ENCODE results near the gene FGFRL1.
"Not testable (repeated sequence)": the region's sequence is repeated elsewhere in the genome, so short reads cannot be mapped to it uniquely, and the experiment has no call there.

The FGFRL1 gene

DNA sequence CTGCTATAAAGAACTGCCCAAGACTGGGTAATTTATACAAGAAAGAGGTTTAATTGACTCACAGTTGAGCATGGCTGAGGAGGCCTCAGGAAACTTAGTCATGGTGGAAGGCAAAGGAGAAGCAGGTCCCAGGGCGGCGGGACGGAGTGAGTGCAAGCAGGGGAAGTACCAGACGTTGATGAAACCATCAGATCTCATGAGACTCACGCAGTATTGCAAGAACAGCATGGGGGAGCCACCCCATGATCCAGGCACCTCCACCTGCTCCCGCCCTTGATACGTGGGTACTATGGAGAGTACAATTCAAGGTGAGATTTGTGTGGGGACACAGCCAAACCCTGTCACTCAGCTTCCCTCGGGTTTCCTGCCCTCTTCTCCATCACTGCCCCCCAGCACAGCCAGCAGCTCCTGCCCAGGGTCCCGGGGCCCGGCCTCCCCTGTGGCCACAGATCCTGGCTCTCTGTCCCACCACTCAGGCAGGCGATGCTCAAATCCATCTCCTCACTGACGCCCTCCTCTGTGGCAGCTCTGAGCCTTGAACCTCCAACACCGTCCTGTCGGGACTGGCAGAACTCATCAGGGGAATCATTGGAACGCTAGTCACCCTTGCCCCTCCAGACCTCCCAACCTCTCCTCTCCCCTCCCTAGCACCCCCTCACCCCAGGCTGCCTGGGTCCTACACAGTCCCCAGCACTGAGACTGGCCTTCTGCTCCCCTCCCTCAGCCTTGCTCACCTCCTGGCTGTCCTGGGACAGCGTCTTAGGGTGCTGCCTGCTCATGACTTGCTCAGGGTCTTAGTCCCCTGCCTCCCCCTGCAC is 37.6 kb downstream of the FGFRL1 start:
- H3K4me1 ChIP-seq (ENCODE audit: control insufficient read depth in 1 of 2, insufficient read depth in 2 of 2, low read length in 2 of 2), result peaks cover 4 to 36% of the 10 kb centered on the region in 2 donors
- peaks cover 28% of the 10 kb centered on the region for H3K27me3 ChIP-seq (ENCODE audit: low read depth, low read length)
- no peak overlapping the region for H3K4me3 ChIP-seq (ENCODE audit: low read depth in 1 of 2, low read length in 2 of 2)
- no peak overlapping the region for H3K27ac ChIP-seq (ENCODE audit: low read length)
- H3K36me3 ChIP-seq (ENCODE audit: control insufficient read depth in 1 of 2, insufficient read depth in 2 of 2, low read length in 2 of 2), result no peaks in the 10 kb centered on the region
- H3K9me3 ChIP-seq (ENCODE audit: control insufficient read depth in 1 of 2, low read length in 2 of 2), result no peaks in the 10 kb centered on the region

DNA sequence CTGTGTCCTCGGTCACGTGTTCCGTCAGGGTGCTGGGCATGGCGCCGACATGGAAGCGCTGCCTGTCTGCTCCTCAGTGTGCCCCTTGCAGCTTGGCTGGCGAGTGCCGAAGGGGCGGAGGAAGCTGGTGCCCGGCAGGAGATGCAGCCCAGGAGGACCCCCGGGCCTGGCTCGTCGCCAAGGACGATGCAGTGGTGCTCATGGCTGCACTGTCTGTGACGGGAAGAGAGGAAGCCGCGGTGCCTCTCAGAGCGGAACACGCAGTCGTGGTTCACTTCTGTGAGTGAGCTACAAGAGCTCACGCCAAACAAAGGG is 38.1 kb downstream of the FGFRL1 start:
- no peak overlapping the region for H3K4me3 ChIP-seq (ENCODE audit: low read depth in 1 of 2, low read length in 2 of 2)
- H3K36me3 ChIP-seq (ENCODE audit: control insufficient read depth in 1 of 2, insufficient read depth in 2 of 2, low read length in 2 of 2), result no peaks in the 10 kb centered on the region
- H3K4me1 ChIP-seq (ENCODE audit: control insufficient read depth in 1 of 2, insufficient read depth in 2 of 2, low read length in 2 of 2), result peaks cover 0 to 30% of the 10 kb centered on the region in 2 donors
- no peaks in the 10 kb centered on the region for H3K9me3 ChIP-seq (ENCODE audit: control insufficient read depth in 1 of 2, low read length in 2 of 2)
- H3K27me3 ChIP-seq (ENCODE audit: low read depth, low read length), result peaks cover 22% of the 10 kb centered on the region
- no peak overlapping the region for H3K27ac ChIP-seq (ENCODE audit: low read length)

DNA sequence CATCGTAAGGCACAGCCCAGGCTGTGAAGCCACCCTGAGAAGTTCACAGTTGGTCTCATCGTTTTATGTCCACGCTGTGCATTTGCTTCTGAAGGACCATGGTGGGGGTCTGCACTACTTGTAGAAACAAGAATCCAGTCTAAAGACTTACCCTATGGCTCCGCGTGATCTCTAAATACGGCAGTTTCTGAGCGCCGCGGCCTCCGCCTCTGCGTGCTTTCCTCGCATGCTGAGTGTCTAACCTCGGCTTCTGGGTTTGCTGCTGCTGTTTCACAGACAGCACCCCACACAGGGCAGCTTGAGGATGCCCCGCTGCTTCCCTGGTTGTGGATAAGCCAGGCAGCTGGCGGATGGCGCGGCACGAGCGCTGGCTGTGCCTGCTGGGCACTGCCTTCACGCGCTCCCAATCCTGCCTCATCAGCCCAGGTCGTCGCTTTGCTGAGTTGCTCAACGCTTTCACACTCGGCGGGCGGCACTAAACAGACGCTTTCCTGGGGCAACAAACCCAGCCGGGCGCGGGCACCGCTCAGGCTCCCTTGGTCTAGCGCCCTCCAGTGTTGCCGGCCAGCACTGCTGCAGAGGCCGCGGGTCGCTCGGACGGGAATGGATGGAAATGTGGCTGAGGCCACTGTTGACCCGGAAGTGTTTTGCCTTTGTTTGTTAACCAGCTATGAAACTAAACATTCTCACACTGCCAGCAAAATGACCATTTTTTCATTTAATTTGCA is 39.2 kb downstream of the FGFRL1 start:
- Histone ChIP-seq H3K36me3 (ENCODE audit: control insufficient read depth in 1 of 2, insufficient read depth in 2 of 2, low read length in 2 of 2) (no peaks in the 10 kb centered on the region), H3K9me3 (ENCODE audit: control insufficient read depth in 1 of 2, low read length in 2 of 2) (no peaks in the 10 kb centered on the region), H3K4me3 (ENCODE audit: low read depth in 1 of 2, low read length in 2 of 2) (no peak overlapping the region), H3K4me1 (ENCODE audit: control insufficient read depth in 1 of 2, insufficient read depth in 2 of 2, low read length in 2 of 2) (peaks cover 0 to 24% of the 10 kb centered on the region in 2 donors), H3K27ac (ENCODE audit: low read length) (no peak overlapping the region), H3K27me3 (ENCODE audit: low read depth, low read length) (peaks cover 17% of the 10 kb centered on the region)

DNA sequence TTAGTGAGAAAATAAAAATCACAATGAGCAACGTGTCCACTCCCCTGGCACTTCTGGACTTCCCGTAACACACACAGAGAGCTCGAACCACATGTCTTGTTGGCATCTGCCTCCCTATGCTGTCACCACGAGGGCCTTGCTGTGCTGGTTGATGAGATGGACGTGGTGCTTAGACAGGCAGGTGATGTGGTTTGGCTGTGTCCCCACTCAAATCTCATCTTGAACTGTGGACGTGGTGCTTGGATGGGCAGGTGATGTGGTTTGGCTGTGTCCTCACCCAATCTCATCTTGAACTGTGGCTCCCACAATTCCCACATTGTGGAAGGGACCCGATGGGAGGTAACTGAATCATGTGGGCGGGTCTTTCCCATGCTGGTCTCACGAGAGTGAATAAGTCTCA is 40.0 kb downstream of the FGFRL1 start:
- H3K9me3 ChIP-seq (ENCODE audit: control insufficient read depth in 1 of 2, low read length in 2 of 2), result no peaks in the 10 kb centered on the region
- no peaks in the 10 kb centered on the region for H3K36me3 ChIP-seq (ENCODE audit: control insufficient read depth in 1 of 2, insufficient read depth in 2 of 2, low read length in 2 of 2)
- peaks cover 0 to 27% of the 10 kb centered on the region in 2 donors for H3K4me1 ChIP-seq (ENCODE audit: control insufficient read depth in 1 of 2, insufficient read depth in 2 of 2, low read length in 2 of 2)
- no peak overlapping the region for H3K27ac ChIP-seq (ENCODE audit: low read length)
- H3K4me3 ChIP-seq (ENCODE audit: low read depth in 1 of 2, low read length in 2 of 2), result no peak overlapping the region
- peaks cover 23% of the 10 kb centered on the region for H3K27me3 ChIP-seq (ENCODE audit: low read depth, low read length)

DNA sequence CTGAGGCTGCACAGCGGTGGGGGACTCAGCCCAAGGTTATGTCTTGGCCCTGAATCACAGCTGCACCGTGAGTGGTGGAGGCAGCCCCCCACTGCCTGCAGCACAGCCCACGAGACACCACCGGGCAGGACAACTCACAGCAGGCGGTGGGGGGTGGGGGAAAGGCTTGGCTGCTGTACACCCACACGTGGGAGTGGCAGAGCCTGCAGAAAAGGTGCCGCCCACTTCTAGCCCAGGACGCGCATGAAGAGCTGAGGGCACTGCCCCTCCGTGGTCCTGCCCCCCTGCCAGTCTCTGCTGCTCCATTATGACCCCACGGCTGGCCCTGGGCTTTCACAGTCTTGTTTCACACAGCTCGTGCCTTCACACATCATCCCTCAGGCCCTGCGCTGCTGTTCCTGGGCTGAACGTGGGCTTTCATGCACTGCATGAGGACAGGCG is 40.8 kb downstream of the FGFRL1 start:
- Histone ChIP-seq H3K9me3 (ENCODE audit: control insufficient read depth in 1 of 2, low read length in 2 of 2) (no peaks in the 10 kb centered on the region), H3K36me3 (ENCODE audit: control insufficient read depth in 1 of 2, insufficient read depth in 2 of 2, low read length in 2 of 2) (no peaks in the 10 kb centered on the region), H3K27me3 (ENCODE audit: low read depth, low read length) (peaks cover 23% of the 10 kb centered on the region), H3K27ac (ENCODE audit: low read length) (no peak overlapping the region), H3K4me3 (ENCODE audit: low read depth in 1 of 2, low read length in 2 of 2) (no peak overlapping the region), H3K4me1 (ENCODE audit: control insufficient read depth in 1 of 2, insufficient read depth in 2 of 2, low read length in 2 of 2) (peaks cover 0 to 19% of the 10 kb centered on the region in 2 donors)

DNA sequence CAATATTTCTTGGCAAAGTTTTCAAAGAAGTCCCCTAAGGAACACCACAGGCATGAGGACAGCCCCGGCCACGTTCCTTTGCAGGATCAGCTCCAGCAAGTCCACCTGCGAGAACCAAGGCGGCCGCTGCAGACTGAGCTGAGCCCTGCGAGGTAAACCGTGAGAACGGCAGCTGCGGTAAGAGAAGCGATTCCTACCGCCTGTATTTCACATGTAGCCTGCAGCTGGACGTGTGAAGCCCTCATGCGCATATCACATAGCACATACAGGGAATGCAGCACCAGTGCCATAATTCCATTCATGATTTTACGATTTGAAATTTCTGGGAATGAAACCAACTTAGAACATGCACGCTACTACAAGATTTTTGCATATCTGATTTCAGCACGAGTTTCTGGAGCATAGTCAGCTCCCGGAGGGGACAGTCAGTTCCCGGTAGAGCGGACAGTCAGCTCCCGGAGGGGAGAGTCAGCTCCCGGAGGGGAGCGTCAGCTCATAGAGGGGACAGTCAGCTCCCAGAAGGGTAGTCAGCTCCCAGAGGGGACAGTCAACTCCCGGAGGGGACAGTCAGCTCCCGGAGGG is 41.7 kb downstream of the FGFRL1 start:
- Histone ChIP-seq H3K27ac (ENCODE audit: low read length) (no peak overlapping the region), H3K36me3 (ENCODE audit: control insufficient read depth in 1 of 2, insufficient read depth in 2 of 2, low read length in 2 of 2) (no peaks in the 10 kb centered on the region), H3K4me3 (ENCODE audit: low read depth in 1 of 2, low read length in 2 of 2) (no peak overlapping the region), H3K4me1 (ENCODE audit: control insufficient read depth in 1 of 2, insufficient read depth in 2 of 2, low read length in 2 of 2) (peaks cover 0 to 13% of the 10 kb centered on the region in 2 donors), H3K27me3 (ENCODE audit: low read depth, low read length) (peaks cover 23% of the 10 kb centered on the region), H3K9me3 (ENCODE audit: control insufficient read depth in 1 of 2, low read length in 2 of 2) (no peaks in the 10 kb centered on the region)

DNA sequence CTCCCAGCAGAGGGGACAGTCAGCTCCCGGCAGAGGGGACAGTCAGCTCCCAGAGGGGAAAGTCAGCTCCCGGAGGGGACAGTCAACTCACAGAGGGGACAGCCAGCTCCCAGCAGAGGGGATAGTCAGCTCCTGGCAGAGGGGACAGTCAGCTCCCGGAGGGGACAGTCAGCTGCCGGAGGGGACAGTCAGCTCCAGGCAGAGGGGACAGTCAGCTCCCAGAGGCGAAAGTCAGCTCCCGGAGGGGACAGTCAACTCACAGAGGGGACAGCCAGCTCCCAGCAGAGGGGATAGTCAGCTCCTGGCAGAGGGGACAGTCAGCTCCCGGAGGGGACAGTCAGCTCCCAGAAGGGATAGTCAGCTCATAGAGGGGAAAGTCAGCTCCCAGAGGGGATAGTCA is 42.5 kb downstream of the FGFRL1 start:
- Histone ChIP-seq H3K4me1 (ENCODE audit: control insufficient read depth in 1 of 2, insufficient read depth in 2 of 2, low read length in 2 of 2) (peaks cover 0 to 11% of the 10 kb centered on the region in 2 donors), H3K27me3 (ENCODE audit: low read depth, low read length) (peaks cover 28% of the 10 kb centered on the region)
- not testable (repeated sequence) for H3K27ac ChIP-seq (ENCODE audit: low read length); H3K4me3 ChIP-seq (ENCODE audit: low read depth in 1 of 2, low read length in 2 of 2); H3K9me3 ChIP-seq (ENCODE audit: control insufficient read depth in 1 of 2, low read length in 2 of 2); H3K36me3 ChIP-seq (ENCODE audit: control insufficient read depth in 1 of 2, insufficient read depth in 2 of 2, low read length in 2 of 2)

DNA sequence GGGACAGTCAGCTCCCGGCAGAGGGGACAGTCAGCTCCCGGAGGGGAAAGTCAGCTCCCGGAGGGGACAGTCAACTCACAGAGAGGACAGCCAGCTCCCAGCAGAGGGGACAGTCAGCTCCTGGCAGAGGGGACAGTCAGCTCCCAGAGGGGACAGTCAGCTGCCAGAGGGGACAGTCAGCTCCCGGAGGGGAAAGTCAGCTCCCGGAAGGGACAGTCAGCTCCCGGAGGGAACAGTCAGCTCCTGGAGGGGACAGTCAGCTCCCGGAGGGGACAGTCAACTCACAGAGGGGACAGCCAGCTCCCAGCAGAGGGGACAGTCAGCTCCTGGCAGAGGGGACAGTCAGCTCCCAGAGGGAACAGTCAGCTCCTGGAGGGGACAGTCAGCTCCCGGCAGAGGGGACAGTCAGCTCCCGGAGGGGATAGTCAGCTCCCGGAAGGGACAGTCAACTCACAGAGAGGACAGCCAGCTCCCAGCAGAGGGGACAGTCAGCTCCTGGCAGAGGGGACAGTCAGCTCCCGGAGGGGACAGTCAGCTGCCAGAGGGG is 43.3 kb downstream of the FGFRL1 start:
- H3K9me3 ChIP-seq (ENCODE audit: control insufficient read depth in 1 of 2, low read length in 2 of 2); H3K27ac ChIP-seq (ENCODE audit: low read length); H3K4me3 ChIP-seq (ENCODE audit: low read depth in 1 of 2, low read length in 2 of 2); H3K36me3 ChIP-seq (ENCODE audit: control insufficient read depth in 1 of 2, insufficient read depth in 2 of 2, low read length in 2 of 2): not testable (repeated sequence)
- peaks cover 35% of the 10 kb centered on the region for H3K27me3 ChIP-seq (ENCODE audit: low read depth, low read length)
- peaks cover 0 to 11% of the 10 kb centered on the region in 2 donors for H3K4me1 ChIP-seq (ENCODE audit: control insufficient read depth in 1 of 2, insufficient read depth in 2 of 2, low read length in 2 of 2)

DNA sequence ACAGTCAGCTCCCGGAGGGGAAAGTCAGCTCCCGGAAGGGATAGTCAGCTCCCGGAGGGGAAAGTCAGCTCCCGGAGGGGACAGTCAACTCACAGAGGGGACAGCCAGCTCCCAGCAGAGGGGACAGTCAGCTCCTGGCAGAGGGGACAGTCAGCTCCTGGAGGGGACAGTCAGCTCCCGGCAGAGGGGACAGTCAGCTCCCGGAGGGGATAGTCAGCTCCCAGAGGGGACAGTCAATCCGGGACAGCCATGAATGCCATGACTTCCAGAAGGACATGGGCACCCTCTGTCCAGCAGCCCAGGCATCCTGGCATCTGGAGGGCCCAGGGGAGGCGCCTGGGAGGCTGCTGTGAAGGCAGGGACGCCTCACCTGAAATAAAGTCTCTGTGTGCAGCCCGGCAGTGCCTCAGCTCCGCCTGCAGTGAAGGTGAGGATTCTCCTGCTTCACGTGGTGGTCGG is 43.8 kb downstream of the FGFRL1 start:
- H3K9me3 ChIP-seq (ENCODE audit: control insufficient read depth in 1 of 2, low read length in 2 of 2); H3K36me3 ChIP-seq (ENCODE audit: control insufficient read depth in 1 of 2, insufficient read depth in 2 of 2, low read length in 2 of 2); H3K27ac ChIP-seq (ENCODE audit: low read length); H3K4me3 ChIP-seq (ENCODE audit: low read depth in 1 of 2, low read length in 2 of 2): not testable (repeated sequence)
- H3K4me1 ChIP-seq (ENCODE audit: control insufficient read depth in 1 of 2, insufficient read depth in 2 of 2, low read length in 2 of 2), result peaks cover 0 to 11% of the 10 kb centered on the region in 2 donors
- peaks cover 35% of the 10 kb centered on the region for H3K27me3 ChIP-seq (ENCODE audit: low read depth, low read length)

DNA sequence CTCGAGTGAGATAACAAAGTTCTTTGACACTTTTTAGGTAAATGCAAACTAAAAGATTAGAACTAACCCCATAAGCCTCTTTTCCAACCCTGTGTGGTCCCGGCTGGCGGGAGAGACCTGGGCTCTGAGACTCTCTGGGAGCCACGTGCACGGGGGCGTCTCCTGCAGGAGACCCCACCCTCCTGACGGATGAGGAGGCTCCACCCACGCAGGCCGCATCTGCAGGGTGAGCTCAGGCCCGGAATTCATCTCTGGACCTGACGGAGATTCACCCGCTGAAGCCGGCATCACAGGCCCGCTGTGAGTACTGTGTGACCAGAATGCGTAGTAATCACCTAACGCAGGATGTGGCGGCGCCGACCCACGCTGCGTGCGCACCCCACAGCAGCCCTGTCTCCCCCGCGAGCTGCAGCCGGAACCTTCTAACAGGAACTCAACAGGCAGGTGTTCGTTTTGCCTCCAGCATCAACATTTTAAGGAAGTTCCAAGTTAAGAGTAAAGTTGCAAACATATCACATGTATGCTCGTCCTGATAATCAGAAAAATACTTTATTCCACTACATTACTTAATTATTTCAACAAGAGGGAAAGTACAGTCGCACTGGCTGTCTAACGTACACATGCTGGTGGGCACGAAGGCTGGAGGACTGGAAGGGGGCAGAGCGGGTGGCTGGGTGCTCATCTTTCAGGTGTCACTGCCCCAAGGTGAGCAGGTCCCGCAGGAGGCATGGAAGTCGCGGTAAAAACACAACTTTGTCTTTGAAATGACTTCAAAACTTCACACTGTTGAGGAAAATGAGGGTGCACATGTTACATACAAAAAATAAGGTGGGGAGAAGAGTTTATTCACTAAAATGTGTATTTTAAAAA is 44.5 kb downstream of the FGFRL1 start:
- Histone ChIP-seq H3K9me3 (ENCODE audit: control insufficient read depth in 1 of 2, low read length in 2 of 2) (no peaks in the 10 kb centered on the region), H3K4me1 (ENCODE audit: control insufficient read depth in 1 of 2, insufficient read depth in 2 of 2, low read length in 2 of 2) (peaks cover 0 to 11% of the 10 kb centered on the region in 2 donors), H3K27me3 (ENCODE audit: low read depth, low read length) (peaks cover 33% of the 10 kb centered on the region), H3K36me3 (ENCODE audit: control insufficient read depth in 1 of 2, insufficient read depth in 2 of 2, low read length in 2 of 2) (no peaks in the 10 kb centered on the region), H3K27ac (ENCODE audit: low read length) (no peak overlapping the region), H3K4me3 (ENCODE audit: low read depth in 1 of 2, low read length in 2 of 2) (peak overlapping the region in 1 of 2 donors; percentile 5)

All from muscle layer of duodenum (tissue), 2 donors.